Right lobe of liver (tissue), 6 donors: ENCODE data around the gene UFD1. TPM values are rescaled to one million over a fixed set of nuclear protein-coding genes. Genes with fewer than 3 reads are reported as not detected.
A peak's percentile ranks its signal among the peaks of the same experiment; 100 is the strongest.

Experiments used
- ATAC-seq, 4 donors: fragments of 200-7000 bp; cut with Tn5 transposase; one replicate each; pipeline ENCODE4 v1.9.1; 2020; ENCODE audit warnings: mild to moderate bottlenecking in 4 of 4, moderate library complexity in 4 of 4
- DNase-seq, 3 donors: peaks; one replicate each; pipeline ENCODE4 v3.0.0-alpha.2; 2020
- H3K27ac ChIP-seq, 3 donors: fragments of 200-600 bp; one replicate each; pipeline ENCODE4 v1.8.0; 2022
- H3K27me3 ChIP-seq, 2 donors: fragments of 200-600 bp; one replicate each; pipeline ENCODE4 v1.8.0; 2022
- H3K36me3 ChIP-seq, 4 donors: fragments of 200-600 bp; sonication (generic) in 1 of 4; one replicate each; pipeline versions ENCODE4 v1.5.1 to v1.8.0; 2017 to 2022; ENCODE audit warnings: control low read depth in 1 of 4
- H3K4me1 ChIP-seq, 4 donors: fragments of 200-600 bp; sonication (generic) in 1 of 4; one replicate each; pipeline versions ENCODE4 v1.5.1 to v1.8.0; 2017 to 2022; ENCODE audit warnings: control low read depth in 1 of 4
- H3K4me3 ChIP-seq, 3 donors: fragments of 200-600 bp; one replicate each; pipeline ENCODE4 v1.8.0; 2022
- H3K9me3 ChIP-seq, 4 donors: fragments of 200-600 bp; sonication (generic) in 1 of 4; one replicate each; pipeline versions ENCODE4 v1.5.1 to v1.8.0; 2017 to 2022; ENCODE audit warnings: control low read depth in 1 of 4
- POLR2A ChIP-seq: fragments of 450-650 bp; IDR thresholded peaks from one replicate; pipeline ENCODE4 v1.6.1; 2017; ENCODE audit warnings: antibody characterized with exemption, mild to moderate bottlenecking
- WGBS: methylation state at CpG from one replicate; pipeline ENCODE4 v1.1.6; 2018; ENCODE audit warnings: low coverage, low lambda C conversion rate; ENCODE audit not compliant: insufficient coverage; ENCODE audit errors: missing lambda C conversion rate; 5-methylcytosine and 5-hydroxymethylcytosine counted together
- intact Hi-C, 2 donors: fragments of 100-400 bp; cut with DNase I; formaldehyde crosslinking; loops; one replicate each; pipeline versions ENCODE4 v1.11.2 to v1.14.1; 2022
- total RNA-seq, 6 experiments: library from RNA; depleted of rRNA in 2 of 6; stranded (reverse); fragments of >200 nt in 2 of 6; fragmentation: NEBNext Ultra II Directional in 3 of 6; extraction: Animal tissue kit (Norgen Biotek cat#: 25700) in 3 of 6; gene quantifications; one replicate each; pipeline versions ENCODE4 v1.1.0 to v1.2.4, GENCODE V29; 2016 to 2023
- TF ChIP-seq, protein P1 (sequence below), 4 donors: fragments of 200-600 bp in 3 of 4; fragments of 450-650 bp in 1 of 4; IDR thresholded peaks; one replicate each; pipeline versions ENCODE4 v1.5.1 to v1.8.0; 2016 to 2022; ENCODE audit warnings: antibody characterized with exemption in 4 of 4, mild to moderate bottlenecking in 2 of 4
- donor health status: DM: no; HTN: yes; CAD: no.
- donor health status: DM: no; HTN: no; CAD: no.
- donor health status: DM: no; HTN: no; CAD: no.
- donor health status: DM: no; HTN: yes; CAD: no.
- donor health status: DM: no; HTN: yes; CAD: no.

The UFD1 gene
- total RNA-seq, 6 experiments from 2014 or later = 26.8 to 43.7 (median 32.1) TPM

DNA sequence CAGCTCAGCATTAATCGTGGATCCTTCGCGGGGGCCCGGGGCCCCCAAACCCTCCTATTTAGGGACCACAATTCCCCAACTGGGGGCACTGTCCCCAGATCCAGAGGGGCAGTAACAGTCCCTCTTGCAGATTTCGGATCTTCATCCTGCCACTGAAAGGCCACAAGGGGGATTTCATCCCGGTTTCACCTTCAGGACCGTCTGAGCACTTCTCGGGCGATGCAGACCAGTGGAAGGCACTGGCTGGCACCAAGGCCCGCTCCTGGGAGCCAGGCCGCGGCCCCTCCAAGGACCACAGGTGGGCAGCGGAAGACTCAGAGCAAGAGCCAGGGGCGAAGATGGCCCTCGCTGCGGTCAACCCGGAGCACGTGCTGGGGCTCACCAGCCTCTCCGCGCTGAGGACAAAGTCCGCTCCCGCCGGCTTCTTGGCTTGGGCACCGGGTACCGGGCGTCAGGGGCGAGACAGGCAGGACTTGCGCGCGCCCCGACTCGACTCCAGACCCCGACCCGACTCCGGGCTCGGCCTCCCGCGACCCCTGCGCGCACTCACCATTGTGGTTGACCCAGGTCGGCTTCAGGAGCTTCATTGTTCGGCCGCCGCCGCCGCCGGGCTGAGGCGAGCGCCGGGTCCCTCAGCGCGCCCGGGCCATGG is 48.0 kb downstream of the UFD1 start:
- Histone ChIP-seq H3K4me1 (peaks cover 0 to 37% (median 6%) of the 10 kb centered on the region in 4 donors), H3K36me3 (peaks cover 0 to 19% (median 8%) of the 10 kb centered on the region in 4 donors), H3K4me3 (peak overlapping the region; percentile 77 to 93 (median 89)), H3K27ac (peak overlapping the region; percentile 83 to 99 (median 91)), H3K9me3 (no peaks in the 10 kb centered on the region), H3K27me3 (no peaks in the 10 kb centered on the region)
- TF ChIP-seq POLR2A = no peak
- TF ChIP-seq, protein P1, sequence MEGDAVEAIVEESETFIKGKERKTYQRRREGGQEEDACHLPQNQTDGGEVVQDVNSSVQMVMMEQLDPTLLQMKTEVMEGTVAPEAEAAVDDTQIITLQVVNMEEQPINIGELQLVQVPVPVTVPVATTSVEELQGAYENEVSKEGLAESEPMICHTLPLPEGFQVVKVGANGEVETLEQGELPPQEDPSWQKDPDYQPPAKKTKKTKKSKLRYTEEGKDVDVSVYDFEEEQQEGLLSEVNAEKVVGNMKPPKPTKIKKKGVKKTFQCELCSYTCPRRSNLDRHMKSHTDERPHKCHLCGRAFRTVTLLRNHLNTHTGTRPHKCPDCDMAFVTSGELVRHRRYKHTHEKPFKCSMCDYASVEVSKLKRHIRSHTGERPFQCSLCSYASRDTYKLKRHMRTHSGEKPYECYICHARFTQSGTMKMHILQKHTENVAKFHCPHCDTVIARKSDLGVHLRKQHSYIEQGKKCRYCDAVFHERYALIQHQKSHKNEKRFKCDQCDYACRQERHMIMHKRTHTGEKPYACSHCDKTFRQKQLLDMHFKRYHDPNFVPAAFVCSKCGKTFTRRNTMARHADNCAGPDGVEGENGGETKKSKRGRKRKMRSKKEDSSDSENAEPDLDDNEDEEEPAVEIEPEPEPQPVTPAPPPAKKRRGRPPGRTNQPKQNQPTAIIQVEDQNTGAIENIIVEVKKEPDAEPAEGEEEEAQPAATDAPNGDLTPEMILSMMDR (IDR thresholded peaks at IDR 0.05) = no peak
- intact Hi-C loops = no loop called here
- peak; percentile 77 to 90 (median 89) for DNase-seq
- WGBS = 0% methylated on average over 2 of the region's 53 CpGs
- ATAC-seq = peak; percentile 32 to 62 (median 50)

DNA sequence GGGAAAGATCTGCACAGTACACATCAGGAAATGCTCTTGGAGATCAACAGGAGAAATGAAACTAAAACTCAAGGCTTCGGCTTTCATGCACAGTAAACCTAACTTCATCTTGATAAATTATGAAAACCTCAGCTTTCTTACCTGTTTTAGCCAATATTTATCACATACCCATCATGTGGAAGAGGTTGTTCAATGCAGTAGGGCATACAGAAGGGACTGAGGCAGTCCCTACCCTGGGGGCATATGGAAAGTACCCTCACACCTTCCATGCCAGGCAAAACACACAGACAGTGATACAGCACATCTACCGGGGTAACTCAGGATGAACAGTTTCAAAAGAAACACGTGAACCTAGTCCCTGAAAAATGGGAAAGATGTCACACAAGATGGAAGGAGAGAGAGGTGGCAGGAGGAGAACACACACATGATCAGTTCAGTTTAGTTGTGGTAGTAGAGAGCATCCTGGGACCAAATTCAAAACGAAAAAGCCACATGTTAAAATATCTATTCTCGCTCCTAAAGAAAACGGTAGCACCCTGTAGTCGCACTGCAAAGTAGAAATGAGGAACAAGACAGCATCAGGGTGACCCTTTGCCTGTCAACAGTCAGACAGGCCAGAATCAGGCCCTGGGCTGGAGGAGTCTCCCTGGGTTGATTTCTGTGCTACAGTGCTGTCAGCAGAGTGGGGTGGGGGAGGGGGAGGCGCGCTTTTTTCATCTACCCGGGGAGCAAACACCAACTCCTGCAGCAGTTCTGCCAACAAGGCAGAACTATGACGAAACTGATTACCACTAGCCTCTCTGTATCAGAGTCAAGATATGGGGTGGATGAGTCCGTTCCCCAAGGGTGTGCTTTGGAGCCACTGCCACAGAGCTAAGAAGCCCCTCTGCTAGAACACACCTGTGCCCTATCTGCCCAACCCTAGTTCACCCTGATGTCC is 48.8 kb downstream of the UFD1 start:
- H3K36me3 ChIP-seq = peaks cover 0 to 11% (median 2%) of the 10 kb centered on the region in 4 donors
- peak; percentile 46 to 54 (median 50) for ATAC-seq
- WGBS = 1% methylated on average over 10 of the region's 12 CpGs
- H3K9me3 ChIP-seq = no peaks in the 10 kb centered on the region
- TF ChIP-seq, protein P1 (IDR thresholded peaks at IDR 0.05) = no peak
- no peak for TF ChIP-seq POLR2A
- no peaks in the 10 kb centered on the region for H3K27me3 ChIP-seq
- peaks cover 0 to 38% (median 6%) of the 10 kb centered on the region in 4 donors for H3K4me1 ChIP-seq
- H3K4me3 ChIP-seq = peak overlapping the region; percentile 77 to 93 (median 89)
- DNase-seq = peak; percentile 73 to 87 (median 85)
- intact Hi-C loops = no loop called here
- peak overlapping the region; percentile 83 to 99 (median 91) for H3K27ac ChIP-seq

GRCh38 chr22:19424186-19424500 is 54.9 kb downstream of the UFD1 start:
- peak; percentile 70 to 84 (median 76) for ATAC-seq
- intact Hi-C loops = no loop called here
- H3K4me1 ChIP-seq = peaks cover 0 to 54% (median 9%) of the 10 kb centered on the region in 4 donors

More at GRCh38 chr22:19424186-19424500, 54.9 kb downstream of the UFD1 start:
- peak in 1 of 3 donors; percentile 72 for DNase-seq
- peak overlapping the region in 2 of 3 donors; percentile 32 to 71 for H3K27ac ChIP-seq
- no peaks in the 10 kb centered on the region for H3K9me3 ChIP-seq
- TF ChIP-seq, protein P1 (IDR thresholded peaks at IDR 0.05) = no peak
- no peak for TF ChIP-seq POLR2A
- H3K4me3 ChIP-seq = no peak overlapping the region
- WGBS = 0% methylated on average over 2 of the region's 3 CpGs
- H3K36me3 ChIP-seq = no peaks in the 10 kb centered on the region
- no peaks in the 10 kb centered on the region for H3K27me3 ChIP-seq
